Midbrain (tissue), 1 donor: Measurements from ENCODE around the gene A1CF.
"Not testable (repeated sequence)": the region's sequence is repeated elsewhere in the genome, so short reads cannot be mapped to it uniquely, and the experiment has no call there.

Experiments used
- DNase-seq: peaks from one replicate; lab custom pipeline; 2025; lab: John Stamatoyannopoulos, UW

A1CF gene

GRCh38 chr10:50788951-50789945, 96.2 kb downstream of the A1CF start:
- no peak for DNase-seq

- not testable (repeated sequence) for DNase-seq
Measured at GRCh38 chr10:50787962-50788361, 97.5 kb downstream of the A1CF start.

GRCh38 chr10:50782017-50782416, 103.4 kb downstream of the A1CF start:
- DNase-seq = not testable (repeated sequence)

- not testable (repeated sequence) for DNase-seq
Measured at GRCh38 chr10:50780036-50780435, 105.4 kb downstream of the A1CF start.

GRCh38 chr10:50774868-50775267, 110.6 kb downstream of the A1CF start:
- peak; percentile 0 for DNase-seq

GRCh38 chr10:50772042-50772441, 113.4 kb downstream of the A1CF start:
- not testable (repeated sequence) for DNase-seq

- not testable (repeated sequence) for DNase-seq
Measured at GRCh38 chr10:50766774-50767513, 118.5 kb downstream of the A1CF start.
